Fibroblast of skin of abdomen (primary cell): ENCODE data around the gene LOC128125822.
"Not testable (repeated sequence)": the region's sequence is repeated elsewhere in the genome, so short reads cannot be mapped to it uniquely, and the experiment has no call there.

ENCODE experiments used
- DNase-seq: peaks from one replicate; pipeline ENCODE4 v3.0.0-alpha.2; 2013

The LOC128125822 gene

DNA sequence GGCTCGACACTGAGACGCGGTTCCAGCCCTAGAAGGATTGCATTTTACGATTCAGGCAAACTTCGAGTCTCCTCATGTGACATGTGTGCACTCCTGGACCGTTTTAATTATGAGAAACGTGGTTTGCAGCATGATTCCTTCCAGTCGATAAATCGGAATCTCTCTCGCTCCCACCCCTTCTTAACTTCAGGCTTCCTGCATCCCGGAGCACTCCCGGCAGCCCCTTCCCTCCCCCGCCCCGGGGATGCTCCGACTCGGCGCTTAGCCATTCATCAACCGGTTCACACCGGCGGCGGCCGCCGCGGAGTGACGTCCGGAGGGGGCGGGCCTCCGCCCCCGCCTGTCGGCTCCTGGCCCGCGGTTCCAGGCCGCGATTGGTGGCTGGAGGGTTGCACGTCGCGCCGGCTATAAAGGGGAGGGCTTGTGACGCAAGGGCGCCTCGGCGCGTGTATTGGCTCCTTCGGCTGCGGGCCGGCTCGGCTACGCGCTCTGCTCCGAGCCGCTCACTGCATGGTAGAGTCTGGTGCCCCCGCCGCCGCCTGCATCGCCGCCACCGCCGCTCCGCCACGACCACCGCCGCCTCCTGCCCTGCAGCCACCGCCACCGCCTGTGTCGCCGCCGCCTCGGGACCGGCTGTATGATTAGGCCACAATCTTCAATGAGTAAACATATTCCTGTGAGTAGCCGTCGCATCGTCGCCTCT lies at the start of gene LOC128125822, which contains the start of gene PTP4A1:
Gene LOC128125822, plus strand, starts transcription at position 437 of the 703 bp plus-strand sequence.
Gene PTP4A1, plus strand, starts transcription at position 437 of the 703 bp plus-strand sequence. CDS start 4,401 bp downstream, outside the sequence.
- peak; percentile 99 for DNase-seq

- DNase-seq: not testable (repeated sequence)
Observed at GRCh38 chr6:63522911-63523287, 49.4 kb upstream of the LOC128125822 start.

DNA sequence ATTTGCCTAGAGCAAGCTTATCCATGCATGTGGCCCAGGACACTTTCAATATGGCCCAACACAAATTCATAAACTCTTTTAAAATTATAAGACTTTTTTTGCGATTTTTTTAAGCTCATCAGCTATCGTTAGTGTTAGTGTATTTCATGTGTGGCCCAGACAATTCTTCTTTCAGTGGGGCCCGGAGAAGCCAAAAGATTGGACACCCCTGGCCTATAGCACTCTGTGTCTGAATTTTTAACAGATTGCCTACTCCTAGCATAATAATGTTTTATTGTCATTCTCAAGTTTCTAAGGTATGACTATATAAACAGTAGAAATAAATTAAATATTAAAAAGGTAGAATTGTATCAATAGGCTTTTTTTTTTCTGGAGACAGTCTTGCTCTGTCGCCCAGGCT lies 48.6 kb upstream of the LOC128125822 start:
- no peak for DNase-seq

DNA sequence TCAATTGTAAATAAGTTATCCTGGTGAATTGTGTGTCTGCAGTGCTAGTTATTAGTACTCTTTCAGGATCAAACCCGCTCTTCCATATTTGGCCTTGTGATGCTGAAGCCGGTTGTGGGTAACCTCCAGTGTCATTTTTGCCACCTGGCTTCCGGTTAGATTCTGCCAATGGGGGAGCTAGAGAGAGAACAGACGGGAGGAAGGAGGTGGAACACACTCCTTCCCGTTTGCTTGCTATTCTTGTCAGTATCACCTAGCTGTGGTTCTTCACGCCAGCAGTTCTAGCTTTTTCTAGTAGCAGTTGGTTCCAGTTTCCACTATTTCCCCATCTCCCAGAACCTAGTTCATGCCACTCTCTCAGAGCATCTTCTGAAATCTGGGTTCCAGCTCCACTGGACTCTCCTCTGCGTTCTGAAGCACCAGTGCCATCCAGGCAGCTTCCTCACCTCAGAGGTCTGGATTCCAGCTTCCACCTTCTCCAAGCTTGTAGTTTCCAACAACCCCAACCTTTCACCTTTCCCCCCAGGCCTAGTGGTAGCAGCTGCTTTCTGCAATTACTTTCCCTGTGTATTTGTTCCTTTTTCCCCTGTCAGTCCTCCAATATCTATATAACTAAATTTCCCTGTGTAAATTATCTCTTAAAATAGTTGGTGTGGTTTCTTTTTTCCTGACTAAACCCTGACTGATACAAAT lies 46.9 kb upstream of the LOC128125822 start:
- no peak for DNase-seq

DNA sequence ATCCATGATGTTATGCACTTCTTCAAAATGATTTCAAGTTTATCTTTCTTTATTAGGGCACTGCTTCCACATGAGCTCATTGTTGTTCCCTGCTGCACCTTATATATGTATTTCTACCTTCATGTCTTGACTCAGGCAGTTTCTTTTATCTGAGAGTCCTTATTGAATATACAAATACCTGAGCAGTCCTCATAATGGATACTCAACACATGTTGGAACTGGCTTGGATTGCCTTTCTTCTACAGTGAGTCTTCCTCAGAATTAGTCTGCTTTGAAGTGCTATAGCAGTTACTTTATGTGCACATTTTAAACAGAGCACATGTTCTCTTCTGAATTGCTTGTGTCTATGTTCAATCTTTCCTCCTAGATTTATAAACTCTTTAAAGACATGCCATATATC lies 45.3 kb upstream of the LOC128125822 start:
- no peak for DNase-seq

DNA sequence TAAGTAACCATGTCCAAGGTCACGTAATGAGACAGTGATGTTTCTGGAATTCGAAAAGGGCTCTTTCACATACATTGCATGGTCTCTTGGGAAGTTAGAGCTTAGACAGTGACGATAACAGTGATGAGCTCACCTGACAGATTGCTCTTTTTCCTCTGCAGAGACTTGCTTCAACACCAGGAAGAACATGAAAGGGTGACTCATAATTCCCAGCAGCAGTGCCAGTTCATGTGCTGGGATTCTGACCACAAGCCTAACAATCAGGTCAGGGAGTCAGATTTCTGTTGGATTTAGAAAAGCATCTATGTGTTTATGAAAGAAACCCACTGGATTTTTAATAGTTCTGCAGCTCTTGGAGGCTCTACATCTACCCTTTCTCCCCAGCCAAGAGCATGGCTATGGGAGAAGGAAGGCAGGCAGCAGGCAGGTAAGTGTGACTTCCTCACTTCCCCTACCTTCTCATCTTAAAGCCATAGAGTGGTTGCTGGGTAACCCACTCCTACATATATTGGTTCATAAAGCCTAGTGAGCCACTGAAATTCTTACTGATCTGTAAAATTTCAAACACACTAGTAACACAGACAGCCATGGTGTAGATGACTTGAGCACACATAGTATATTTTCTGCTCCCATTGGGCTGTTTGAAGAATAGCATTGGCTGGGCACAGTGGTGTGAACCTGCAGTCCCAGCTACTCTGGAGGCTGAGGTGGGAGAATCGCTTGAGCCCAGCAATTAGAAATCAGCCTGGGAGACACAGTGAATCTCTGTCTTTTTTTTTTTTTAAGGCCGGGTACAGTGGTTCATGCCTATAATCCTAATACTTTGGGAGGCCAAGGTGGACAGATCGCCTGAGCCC lies 44.4 kb upstream of the LOC128125822 start:
- peak; percentile 99 for DNase-seq

DNA sequence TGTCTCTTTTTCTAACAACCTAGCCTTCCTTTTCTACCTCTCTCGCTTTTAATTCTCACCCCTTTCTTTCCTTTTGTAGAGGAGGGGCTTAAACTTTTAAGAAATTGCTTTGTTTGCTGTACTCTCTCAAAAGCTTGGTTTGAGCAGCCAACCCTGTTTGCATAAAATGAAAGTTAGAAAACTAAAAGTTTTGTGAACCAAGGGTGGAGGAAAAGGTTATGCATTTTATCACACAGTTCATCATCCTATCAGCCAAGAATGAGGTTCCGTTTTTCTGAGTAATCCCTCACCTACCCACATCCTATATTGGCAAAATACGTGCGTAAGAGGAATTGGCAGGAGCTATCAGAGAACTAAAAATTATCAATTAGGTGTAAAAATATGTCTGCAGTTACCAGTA lies 42.8 kb upstream of the LOC128125822 start:
- peak; percentile 24 for DNase-seq

- no peak for DNase-seq
Observed at GRCh38 chr6:63530182-63530581, 42.1 kb upstream of the LOC128125822 start.

DNA sequence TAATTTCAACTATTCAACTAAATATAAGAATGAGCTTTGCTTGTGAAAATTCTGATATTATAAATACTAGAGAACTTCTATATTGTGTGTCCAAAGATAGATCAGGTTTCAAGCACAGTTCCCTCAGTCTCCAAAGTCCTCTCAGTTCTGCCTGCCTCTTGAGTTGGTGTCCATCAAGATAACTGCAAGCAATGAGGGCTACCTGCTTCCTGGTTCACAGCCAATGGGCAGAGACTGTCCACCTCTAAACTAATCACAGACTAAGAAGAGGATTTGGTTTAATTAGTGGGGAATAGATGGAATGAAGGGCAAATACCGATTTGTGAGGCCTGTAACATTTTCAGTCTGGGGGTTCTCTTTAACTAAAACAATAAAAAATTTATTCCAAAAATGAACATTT lies 41.3 kb upstream of the LOC128125822 start:
- no peak for DNase-seq

GRCh38 chr6:63533026-63533425 lies 39.3 kb upstream of the LOC128125822 start:
- DNase-seq: no peak

GRCh38 chr6:63533952-63534351 lies 38.3 kb upstream of the LOC128125822 start:
- DNase-seq: no peak

GRCh38 chr6:63537201-63537958 lies 34.9 kb upstream of the LOC128125822 start:
- DNase-seq: peak; percentile 12

- no peak for DNase-seq
Observed at GRCh38 chr6:63537959-63538300, 34.4 kb upstream of the LOC128125822 start.

- DNase-seq: no peak
Observed at GRCh38 chr6:63538550-63538949, 33.7 kb upstream of the LOC128125822 start.

GRCh38 chr6:63543001-63543400 lies 29.3 kb upstream of the LOC128125822 start:
- no peak for DNase-seq

DNA sequence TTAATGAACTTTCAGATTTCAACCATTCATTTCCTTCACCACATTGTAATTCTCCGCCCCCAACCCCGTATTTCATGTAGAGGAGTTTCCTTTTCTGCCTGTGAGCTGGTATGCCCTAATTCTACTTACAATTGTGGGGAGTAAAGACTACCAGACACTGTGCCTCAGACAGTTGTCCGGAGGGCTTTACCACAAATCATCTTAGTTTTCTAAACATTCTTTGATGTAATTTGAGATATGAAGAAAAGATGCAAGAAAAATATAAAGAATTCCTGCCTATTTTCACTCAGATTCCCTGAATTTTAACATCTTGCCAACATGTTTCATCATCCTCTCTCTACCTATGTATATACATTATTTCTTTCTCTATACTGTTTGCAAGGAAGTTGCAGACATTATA lies 28.3 kb upstream of the LOC128125822 start:
- peak; percentile 43 for DNase-seq

DNA sequence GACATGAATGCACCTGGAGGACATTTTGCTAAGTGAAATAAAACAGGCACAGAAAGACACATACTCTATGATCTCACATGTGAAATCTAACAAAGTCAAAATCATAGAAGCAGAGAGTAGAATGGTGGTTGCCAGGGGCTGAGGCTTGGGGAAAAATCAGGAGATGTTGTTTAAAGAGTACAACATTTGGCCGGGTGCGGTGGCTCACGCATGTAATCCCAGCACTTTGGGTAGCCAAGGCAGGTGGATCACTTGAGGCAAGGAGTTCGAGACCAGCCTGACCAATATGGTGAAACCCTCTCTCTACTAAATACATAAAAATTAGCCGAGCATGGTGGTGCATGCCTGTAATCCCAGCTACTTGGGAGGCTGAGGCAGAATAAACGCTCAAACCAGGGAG lies 26.0 kb upstream of the LOC128125822 start:
- DNase-seq: no peak

- no peak for DNase-seq
Observed at GRCh38 chr6:63546697-63547096, 25.6 kb upstream of the LOC128125822 start.

GRCh38 chr6:63549076-63549475 lies 23.2 kb upstream of the LOC128125822 start:
- no peak for DNase-seq

DNA sequence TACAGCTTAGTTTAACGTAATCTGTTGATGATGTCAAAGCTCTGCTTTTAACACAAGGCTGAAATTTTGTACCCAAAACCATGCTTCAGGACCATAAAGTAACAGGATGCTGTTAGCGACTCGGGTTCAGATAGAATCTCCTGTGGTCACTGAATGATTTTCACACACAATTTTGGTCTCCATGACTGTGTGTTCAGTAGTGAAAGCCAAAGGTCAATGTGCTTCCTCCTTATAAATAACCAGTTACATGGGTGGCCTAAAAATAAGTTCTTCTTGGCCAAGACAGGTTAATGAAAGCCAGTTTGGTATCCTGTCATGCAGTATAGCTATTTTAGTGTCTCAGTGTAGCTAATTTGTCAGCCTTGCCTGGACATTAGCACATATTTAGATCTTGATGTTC lies 19.1 kb upstream of the LOC128125822 start:
- no peak for DNase-seq

- no peak for DNase-seq
Observed at GRCh38 chr6:63553900-63554299, 18.4 kb upstream of the LOC128125822 start.

DNA sequence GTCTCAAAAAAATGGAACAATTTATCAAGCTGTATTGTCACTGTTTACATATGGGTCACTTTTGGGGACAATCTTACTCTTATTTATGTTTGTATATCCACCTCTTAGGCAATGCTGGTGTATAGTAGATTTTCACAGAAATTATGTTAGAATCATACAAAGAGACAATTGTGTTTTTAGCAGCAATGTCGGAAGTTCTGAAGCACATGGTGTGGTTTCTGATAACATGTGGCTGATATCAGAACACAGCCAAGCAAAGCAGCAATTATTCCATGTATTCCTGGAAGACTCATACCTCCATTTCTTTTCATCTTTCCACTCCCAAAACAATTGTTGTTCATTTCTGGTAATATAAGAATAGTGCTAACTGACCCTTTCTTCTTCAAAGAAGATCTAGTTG lies 17.5 kb upstream of the LOC128125822 start:
- no peak for DNase-seq

- DNase-seq: no peak
Observed at GRCh38 chr6:63556369-63556768, 15.9 kb upstream of the LOC128125822 start.
